Activated CD8-positive, alpha-beta T cell treated with anti-CD3 and anti-CD28 coated beads for 36 hours (primary cell): ENCODE results near the gene SLC29A2. TPM values are rescaled to one million over a fixed set of nuclear protein-coding genes. Genes with fewer than 3 reads are reported as not detected.
A peak's percentile ranks its signal among the peaks of the same experiment; 100 is the strongest.
"Not testable (repeated sequence)": the region's sequence is repeated elsewhere in the genome, so short reads cannot be mapped to it uniquely, and the experiment has no call there.

Experiments
- ATAC-seq: fragments of 200-7000 bp; cut with Tn5 transposase; one replicate; pipeline ENCODE4 v1.10.0; 2021; ENCODE audit warnings: mild to moderate bottlenecking, moderate library complexity
- CTCF ChIA-PET: fragments of 350-600 bp; sonication (Branson Sonifier 250); formaldehyde crosslinking; loops from one replicate; lab custom pipeline; 2021; ENCODE audit warnings: antibody characterized with exemption; lab: Charles Lee
- POLR2A ChIA-PET: fragments of 350-600 bp; sonication (Branson Sonifier 250); formaldehyde crosslinking; loops from one replicate; lab custom pipeline; 2021; ENCODE audit warnings: antibody characterized with exemption; lab: Charles Lee
- DNase-seq: peaks from one replicate; pipeline ENCODE4 v3.0.0-alpha.2; 2020
- H3K27ac Mint-ChIP-seq: one replicate; pipeline ENCODE4 v1.8.0; 2021; ENCODE audit warnings: mild to moderate bottlenecking, mixed read lengths
- H3K27me3 Mint-ChIP-seq: one replicate; pipeline ENCODE4 v1.8.0; 2021; ENCODE audit warnings: mixed read lengths
- H3K36me3 Mint-ChIP-seq: one replicate; pipeline ENCODE4 v1.8.0; 2021; ENCODE audit warnings: low read depth, mixed read lengths
- H3K4me1 Mint-ChIP-seq: one replicate; pipeline ENCODE4 v1.8.0; 2021; ENCODE audit warnings: low read depth, mixed read lengths
- H3K4me3 Mint-ChIP-seq: one replicate; pipeline ENCODE4 v1.8.0; 2021; ENCODE audit warnings: mild to moderate bottlenecking, moderate library complexity, mixed read lengths
- H3K9me3 Mint-ChIP-seq: one replicate; pipeline ENCODE4 v1.8.0; 2021; ENCODE audit warnings: mixed read lengths
- CTCF ChIP-seq: fragments of 200-600 bp; IDR thresholded peaks from one replicate; pipeline ENCODE4 v1.8.0; 2022; ENCODE audit warnings: antibody characterized with exemption, mild to moderate bottlenecking
- intact Hi-C: fragments of 100-400 bp; cut with micrococcal nuclease; formaldehyde crosslinking; loops from one replicate; pipeline ENCODE4 v1.10.0; 2022
- total RNA-seq, 2 experiments: library from RNA; stranded (reverse); gene quantifications; one replicate each; pipeline ENCODE4 v1.2.3, GENCODE V29; 2021

Gene SLC29A2
- total RNA-seq, 2 experiments from 2014 or later, result 11.8 to 12.2 TPM

- Mint-ChIP-seq H3K27me3 (no peaks in the 10 kb centered on the region), H3K27ac (peak overlapping the region; percentile 30), H3K4me1 (peaks cover 62% of the 10 kb centered on the region), H3K9me3 (peaks cover 6% of the 10 kb centered on the region), H3K36me3 (peaks cover 5% of the 10 kb centered on the region), H3K4me3 (no peak overlapping the region)
- POLR2A ChIA-PET, result interaction anchor here (1.0 to 1.6 kb wide), 2 partner anchors 11 to 44 kb away, joined by 4 to 5 read pairs; no protein-coding TSS in a partner anchor
- CTCF ChIA-PET, result interaction anchor here (3.7 kb wide), 1 partner anchor 13 kb away, joined by 39 read pairs; no protein-coding TSS in a partner anchor
- TF ChIP-seq CTCF, result no peak
- ATAC-seq, result no peak
- DNase-seq, result no peak
- intact Hi-C loops, result no loop called here
Measured at GRCh38 chr11:66324664-66325063, 46.9 kb downstream of the SLC29A2 start.

GRCh38 chr11:66323684-66324083 is 47.9 kb downstream of the SLC29A2 start:
- Mint-ChIP-seq H3K27ac (no peak overlapping the region), H3K9me3 (peaks cover 6% of the 10 kb centered on the region), H3K36me3 (peaks cover 5% of the 10 kb centered on the region), H3K4me3 (no peak overlapping the region), H3K27me3 (no peaks in the 10 kb centered on the region), H3K4me1 (peaks cover 67% of the 10 kb centered on the region)
- ATAC-seq (no peak), DNase-seq (no peak)
- ChIA-PET POLR2A (interaction anchor here (1.0 to 1.6 kb wide), 2 partner anchors 10 to 43 kb away, joined by 4 to 5 read pairs; no protein-coding TSS in a partner anchor), CTCF (interaction anchor here (3.7 kb wide), 1 partner anchor 12 kb away, joined by 39 read pairs; no protein-coding TSS in a partner anchor)
- intact Hi-C loops, result no loop called here
- no peak for TF ChIP-seq CTCF

- Mint-ChIP-seq H3K36me3 (peaks cover 5% of the 10 kb centered on the region), H3K9me3 (peaks cover 6% of the 10 kb centered on the region), H3K4me3 (no peak overlapping the region), H3K27me3 (no peaks in the 10 kb centered on the region), H3K4me1 (peaks cover 67% of the 10 kb centered on the region), H3K27ac (peak overlapping the region; percentile 76)
- no peak for TF ChIP-seq CTCF
- ChIA-PET POLR2A (interaction anchor here (0.6 to 1.8 kb wide), 3 partner anchors 11 to 75 kb away, joined by 3 to 11 read pairs (median 3); no protein-coding TSS in a partner anchor), CTCF (interaction anchor here (1.5 to 1.9 kb wide), 5 partner anchors 10 to 66 kb away, joined by 3 to 39 read pairs (median 5); partner anchors contain the start of gene RIN1)
- intact Hi-C loops, result no loop called here
- DNase-seq (no peak), ATAC-seq (no peak)
Measured at GRCh38 chr11:66322732-66323427, 48.7 kb downstream of the SLC29A2 start.

GRCh38 chr11:66321606-66322005 is 50.0 kb downstream of the SLC29A2 start:
- Mint-ChIP-seq H3K27ac (no peak overlapping the region), H3K9me3 (peaks cover 6% of the 10 kb centered on the region), H3K4me1 (peaks cover 62% of the 10 kb centered on the region), H3K4me3 (no peak overlapping the region), H3K27me3 (no peaks in the 10 kb centered on the region), H3K36me3 (peaks cover 5% of the 10 kb centered on the region)
- CTCF ChIA-PET, result interaction anchor here (1.5 to 1.9 kb wide), 5 partner anchors 9 to 67 kb away, joined by 3 to 39 read pairs (median 5); partner anchors contain the start of gene RIN1
- DNase-seq (no peak), ATAC-seq (no peak)
- intact Hi-C loops, result no loop called here
- TF ChIP-seq CTCF, result no peak
- POLR2A ChIA-PET, result interaction anchor here (1.0 to 1.8 kb wide), 2 partner anchors 9 to 51 kb away, joined by 3 to 11 read pairs; no protein-coding TSS in a partner anchor

- H3K36me3 Mint-ChIP-seq, intact Hi-C loops, H3K27me3 Mint-ChIP-seq, H3K4me3 Mint-ChIP-seq, DNase-seq, H3K9me3 Mint-ChIP-seq, CTCF ChIA-PET, H3K27ac Mint-ChIP-seq, ATAC-seq, POLR2A ChIA-PET: not testable (repeated sequence)
- H3K4me1 Mint-ChIP-seq, result peaks cover 60% of the 10 kb centered on the region
Measured at GRCh38 chr11:66320748-66321147, 50.8 kb downstream of the SLC29A2 start.

GRCh38 chr11:66320289-66320688 is 51.3 kb downstream of the SLC29A2 start:
- intact Hi-C loops, ATAC-seq, H3K27me3 Mint-ChIP-seq, DNase-seq, H3K9me3 Mint-ChIP-seq, H3K4me3 Mint-ChIP-seq, CTCF ChIA-PET: not testable (repeated sequence)
- Mint-ChIP-seq H3K36me3 (peaks cover 11% of the 10 kb centered on the region), H3K4me1 (peaks cover 60% of the 10 kb centered on the region), H3K27ac (peak overlapping the region; percentile 63)
- POLR2A ChIA-PET, result interaction anchor here (1.2 kb wide), 1 partner anchor 32 kb away, joined by 3 read pairs; the partner anchor contains the start of gene YIF1A
